OCI-LY1 (cell line): ENCODE results near the gene POLR2C.

ENCODE experiments used
- EZH2 ChIP-seq: fragments of 200-600 bp; sonication (generic), shearing (Covaris generic); IDR thresholded peaks from 2 replicates; pipeline ENCODE4 v1.8.0; 2017; ENCODE audit warnings: borderline replicate concordance, mixed run types, mild to moderate bottlenecking, antibody characterized with exemption, low read length, moderate library complexity, mixed read lengths
- TF ChIP-seq, protein P1 (sequence below): fragments of 200-600 bp; sonication (generic), shearing (Covaris generic); IDR thresholded peaks from 2 replicates; pipeline ENCODE4 v1.5.1; 2017; ENCODE audit warnings: mild to moderate bottlenecking, antibody characterized with exemption, low read length, moderate library complexity, mixed read lengths

DNA sequence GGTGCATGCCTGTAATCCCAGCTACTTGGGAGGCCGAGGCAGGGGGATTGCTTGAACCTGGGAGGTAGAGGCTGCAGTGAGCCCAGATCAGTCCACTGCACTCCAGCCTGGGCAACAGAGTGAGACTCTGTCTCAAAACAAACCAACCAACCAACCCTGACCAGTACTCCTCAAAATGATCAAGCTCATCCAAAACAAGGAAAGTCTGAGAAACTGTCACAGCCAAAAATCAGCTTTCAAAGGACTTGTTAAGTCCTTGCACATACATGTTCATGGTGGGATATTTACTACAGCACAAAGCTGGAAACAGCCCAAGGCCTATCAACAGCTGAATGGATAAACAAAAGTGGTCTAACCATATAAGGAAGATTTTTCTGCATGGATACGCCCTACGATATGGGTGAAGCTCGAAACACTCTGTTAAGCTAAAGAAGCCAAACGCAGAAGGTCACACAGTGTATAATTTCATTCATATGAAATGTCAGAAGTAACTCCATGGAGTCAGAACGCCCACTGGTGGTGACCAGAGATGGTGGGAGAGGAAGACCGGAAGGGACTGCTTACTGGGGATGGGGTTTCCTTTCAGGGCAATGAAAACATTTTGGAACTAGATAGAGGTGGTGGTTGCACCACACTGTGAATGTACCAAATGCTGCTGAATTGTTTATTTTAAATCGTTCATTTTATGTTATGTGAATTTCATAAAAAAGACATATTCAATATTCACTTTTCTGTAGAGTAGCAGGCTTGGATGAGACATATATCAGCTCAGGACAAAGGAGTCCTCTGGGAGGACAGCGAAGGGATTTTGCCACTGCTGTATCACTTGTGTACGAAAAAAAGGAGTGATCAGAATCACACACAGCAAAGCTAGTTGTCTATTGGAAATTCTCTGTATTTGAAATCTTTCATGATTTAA, 40.2 kb upstream of the POLR2C start:
- TF ChIP-seq, protein P1, sequence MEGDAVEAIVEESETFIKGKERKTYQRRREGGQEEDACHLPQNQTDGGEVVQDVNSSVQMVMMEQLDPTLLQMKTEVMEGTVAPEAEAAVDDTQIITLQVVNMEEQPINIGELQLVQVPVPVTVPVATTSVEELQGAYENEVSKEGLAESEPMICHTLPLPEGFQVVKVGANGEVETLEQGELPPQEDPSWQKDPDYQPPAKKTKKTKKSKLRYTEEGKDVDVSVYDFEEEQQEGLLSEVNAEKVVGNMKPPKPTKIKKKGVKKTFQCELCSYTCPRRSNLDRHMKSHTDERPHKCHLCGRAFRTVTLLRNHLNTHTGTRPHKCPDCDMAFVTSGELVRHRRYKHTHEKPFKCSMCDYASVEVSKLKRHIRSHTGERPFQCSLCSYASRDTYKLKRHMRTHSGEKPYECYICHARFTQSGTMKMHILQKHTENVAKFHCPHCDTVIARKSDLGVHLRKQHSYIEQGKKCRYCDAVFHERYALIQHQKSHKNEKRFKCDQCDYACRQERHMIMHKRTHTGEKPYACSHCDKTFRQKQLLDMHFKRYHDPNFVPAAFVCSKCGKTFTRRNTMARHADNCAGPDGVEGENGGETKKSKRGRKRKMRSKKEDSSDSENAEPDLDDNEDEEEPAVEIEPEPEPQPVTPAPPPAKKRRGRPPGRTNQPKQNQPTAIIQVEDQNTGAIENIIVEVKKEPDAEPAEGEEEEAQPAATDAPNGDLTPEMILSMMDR: peak; percentile 55
- TF ChIP-seq EZH2: no peak
